Smooth muscle cell (in vitro differentiated cells): ENCODE results near the gene PRDX3. TPM values are rescaled to one million over a fixed set of nuclear protein-coding genes. Genes with fewer than 3 reads are reported as not detected.

Experiments
- DNase-seq: peaks from one replicate; lab custom pipeline; 2025; ENCODE audit not compliant: unreplicated experiment; lab: John Stamatoyannopoulos, UW
- H2AFZ ChIP-seq: fragments of 200-600 bp; sonication (generic); 2 replicates; pipeline ENCODE4 v1.6.0; 2016; ENCODE audit warnings: antibody characterized with exemption, low read depth, mild to moderate bottlenecking
- H3F3A ChIP-seq: fragments of 200-600 bp; sonication (generic); 2 replicates; pipeline ENCODE4 v1.6.0; 2017; ENCODE audit warnings: antibody characterized with exemption, low read depth
- H3K27ac ChIP-seq: fragments of 200-600 bp; sonication (generic); 2 replicates; pipeline ENCODE4 v1.5.1; 2016; ENCODE audit warnings: low read depth, mild to moderate bottlenecking
- H3K27me3 ChIP-seq: fragments of 200-600 bp; sonication (generic); 2 replicates; pipeline ENCODE4 v1.6.1; 2016; ENCODE audit warnings: low read depth, mild to moderate bottlenecking
- H3K36me3 ChIP-seq: fragments of 200-600 bp; sonication (generic); 2 replicates; pipeline ENCODE4 v1.5.1; 2016; ENCODE audit warnings: low read depth
- H3K4me1 ChIP-seq: fragments of 200-600 bp; sonication (generic); 2 replicates; pipeline ENCODE4 v1.5.1; 2016; ENCODE audit warnings: low read depth
- H3K4me2 ChIP-seq: fragments of 200-600 bp; sonication (generic); 2 replicates; pipeline ENCODE4 v1.6.0; 2016; ENCODE audit warnings: mild to moderate bottlenecking
- H3K4me3 ChIP-seq: fragments of 200-600 bp; sonication (generic); 2 replicates; pipeline ENCODE4 v1.5.1; 2016; ENCODE audit warnings: mild to moderate bottlenecking
- H3K79me2 ChIP-seq: fragments of 200-600 bp; sonication (generic); 2 replicates; pipeline ENCODE4 v1.6.0; 2016; ENCODE audit warnings: low read depth, mild to moderate bottlenecking
- H3K9ac ChIP-seq: fragments of 200-600 bp; sonication (generic); 2 replicates; pipeline ENCODE4 v1.6.0; 2016; ENCODE audit warnings: low read depth
- H3K9me3 ChIP-seq: fragments of 200-600 bp; sonication (generic); replicated peaks from 2 replicates; pipeline ENCODE4 v1.5.1; 2016; ENCODE audit warnings: low read depth
- H4K20me1 ChIP-seq: fragments of 200-600 bp; sonication (generic); 2 replicates; pipeline ENCODE4 v1.6.0; 2016; ENCODE audit warnings: low read depth
- WGBS: methylation state at CpG from one replicate; pipeline ENCODE4 v1.1.7; 2016; ENCODE audit warnings: low lambda C conversion rate; 5-methylcytosine and 5-hydroxymethylcytosine counted together
- polyA plus RNA-seq: library from polyadenylated mRNA; unstranded; fragments of >200 nt; fragmentation: Nextera tagmentation; extraction: Ambion mirVana; gene quantifications from 2 replicates; pipeline ENCODE4 v1.2.1, GENCODE V29; 2016
- total RNA-seq: library from RNA; depleted of rRNA; stranded (reverse); fragments of >200 nt; gene quantifications from 2 replicates; pipeline ENCODE4 v1.2.3, GENCODE V29; 2014
- TF ChIP-seq, protein P1 (sequence below): fragments of 200-600 bp; sonication (generic); IDR thresholded peaks from 2 replicates; pipeline ENCODE4 v1.5.1; 2017; ENCODE audit warnings: borderline replicate concordance, mild to moderate bottlenecking, antibody characterized with exemption; ENCODE audit not compliant: insufficient read depth, poor library complexity, severe bottlenecking

The PRDX3 gene
- total and polyA plus RNA-seq, 2 experiments from 2014 or later = 123 to 156 TPM

DNA sequence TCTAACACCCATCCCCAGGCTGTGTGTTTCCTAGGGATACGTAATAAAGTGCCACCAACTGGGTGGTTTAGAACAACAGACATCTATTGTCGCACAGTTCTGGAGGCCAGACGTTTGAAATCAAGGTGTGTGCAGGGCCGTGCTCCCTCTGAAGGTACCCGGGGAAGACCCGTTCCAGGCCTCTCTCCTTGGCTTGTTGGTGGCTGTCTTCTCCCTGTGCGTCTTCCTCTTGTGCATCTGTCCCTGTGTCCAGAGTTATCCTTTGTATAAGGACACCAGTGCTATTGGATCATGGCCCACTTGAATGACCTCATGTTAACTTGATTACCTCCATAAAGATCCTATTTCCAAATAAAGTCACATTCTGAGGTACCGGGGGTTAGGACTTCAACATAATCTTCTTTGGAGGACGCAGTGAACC is 44.4 kb upstream of the PRDX3 start:
- H3K27me3 ChIP-seq = no peaks in the 10 kb centered on the region
- H3F3A ChIP-seq = no peaks in the 10 kb centered on the region
- WGBS = 88% methylated on average over 9 of the region's 9 CpGs
- H4K20me1 ChIP-seq = peaks cover 4% of the 10 kb centered on the region
- no peaks in the 10 kb centered on the region for H3K9me3 ChIP-seq
- DNase-seq = no peak
- no peak overlapping the region for H3K4me3 ChIP-seq
- TF ChIP-seq, protein P1, sequence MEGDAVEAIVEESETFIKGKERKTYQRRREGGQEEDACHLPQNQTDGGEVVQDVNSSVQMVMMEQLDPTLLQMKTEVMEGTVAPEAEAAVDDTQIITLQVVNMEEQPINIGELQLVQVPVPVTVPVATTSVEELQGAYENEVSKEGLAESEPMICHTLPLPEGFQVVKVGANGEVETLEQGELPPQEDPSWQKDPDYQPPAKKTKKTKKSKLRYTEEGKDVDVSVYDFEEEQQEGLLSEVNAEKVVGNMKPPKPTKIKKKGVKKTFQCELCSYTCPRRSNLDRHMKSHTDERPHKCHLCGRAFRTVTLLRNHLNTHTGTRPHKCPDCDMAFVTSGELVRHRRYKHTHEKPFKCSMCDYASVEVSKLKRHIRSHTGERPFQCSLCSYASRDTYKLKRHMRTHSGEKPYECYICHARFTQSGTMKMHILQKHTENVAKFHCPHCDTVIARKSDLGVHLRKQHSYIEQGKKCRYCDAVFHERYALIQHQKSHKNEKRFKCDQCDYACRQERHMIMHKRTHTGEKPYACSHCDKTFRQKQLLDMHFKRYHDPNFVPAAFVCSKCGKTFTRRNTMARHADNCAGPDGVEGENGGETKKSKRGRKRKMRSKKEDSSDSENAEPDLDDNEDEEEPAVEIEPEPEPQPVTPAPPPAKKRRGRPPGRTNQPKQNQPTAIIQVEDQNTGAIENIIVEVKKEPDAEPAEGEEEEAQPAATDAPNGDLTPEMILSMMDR = no peak
- H3K36me3 ChIP-seq = no peaks in the 10 kb centered on the region
- H3K27ac ChIP-seq = no peak overlapping the region
- H2AFZ ChIP-seq = no peak overlapping the region
- peaks cover 21% of the 10 kb centered on the region for H3K4me1 ChIP-seq
- H3K4me2 ChIP-seq = peak overlapping the region; percentile 67
- no peak overlapping the region for H3K9ac ChIP-seq
- peaks cover 21% of the 10 kb centered on the region for H3K79me2 ChIP-seq

DNA sequence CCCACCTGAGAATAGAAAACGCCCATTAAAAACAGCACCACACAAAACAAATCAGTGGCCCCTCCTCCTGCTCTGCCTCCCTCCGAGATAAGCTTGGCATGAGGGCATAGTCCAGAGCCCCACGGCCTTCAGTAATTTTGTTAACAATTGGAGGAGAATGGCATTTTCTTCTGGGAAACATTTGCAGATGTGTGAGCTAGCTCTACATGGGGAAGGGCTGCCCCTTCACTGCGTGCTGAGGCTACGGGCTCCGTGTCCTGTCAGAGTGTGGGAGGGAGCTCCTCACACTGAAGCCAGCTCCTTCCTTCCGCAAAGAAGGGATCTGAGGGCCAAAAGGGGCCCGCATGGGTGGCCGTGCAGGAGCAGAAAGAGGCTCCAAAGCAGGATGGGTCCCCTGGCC is 43.9 kb upstream of the PRDX3 start:
- Histone ChIP-seq H3K79me2 (peaks cover 21% of the 10 kb centered on the region), H3K4me2 (peak overlapping the region; percentile 67), H4K20me1 (peaks cover 4% of the 10 kb centered on the region), H3K27me3 (no peaks in the 10 kb centered on the region), H3K9ac (no peak overlapping the region), H3K4me1 (peaks cover 21% of the 10 kb centered on the region), H3K9me3 (no peaks in the 10 kb centered on the region), H3K4me3 (peak overlapping the region; percentile 16), H3K36me3 (no peaks in the 10 kb centered on the region), H3K27ac (no peak overlapping the region), H3F3A (no peaks in the 10 kb centered on the region), H2AFZ (no peak overlapping the region)
- TF ChIP-seq, protein P1 = no peak
- no peak for DNase-seq
- WGBS = 44% methylated on average over 9 of the region's 9 CpGs

GRCh38 chr10:119221666-119222065 is 43.1 kb upstream of the PRDX3 start:
- 96% methylated on average over 1 of the region's 1 CpG for WGBS
- Histone ChIP-seq H3K36me3 (no peaks in the 10 kb centered on the region), H3K4me2 (peak overlapping the region; percentile 64), H2AFZ (no peak overlapping the region), H3K79me2 (peaks cover 26% of the 10 kb centered on the region), H3K4me3 (no peak overlapping the region), H3K27me3 (no peaks in the 10 kb centered on the region), H3K9ac (no peak overlapping the region), H4K20me1 (peaks cover 4% of the 10 kb centered on the region), H3K4me1 (peaks cover 21% of the 10 kb centered on the region), H3K9me3 (no peaks in the 10 kb centered on the region), H3F3A (no peaks in the 10 kb centered on the region), H3K27ac (peak overlapping the region; percentile 20)
- TF ChIP-seq, protein P1 = no peak
- DNase-seq = no peak

DNA sequence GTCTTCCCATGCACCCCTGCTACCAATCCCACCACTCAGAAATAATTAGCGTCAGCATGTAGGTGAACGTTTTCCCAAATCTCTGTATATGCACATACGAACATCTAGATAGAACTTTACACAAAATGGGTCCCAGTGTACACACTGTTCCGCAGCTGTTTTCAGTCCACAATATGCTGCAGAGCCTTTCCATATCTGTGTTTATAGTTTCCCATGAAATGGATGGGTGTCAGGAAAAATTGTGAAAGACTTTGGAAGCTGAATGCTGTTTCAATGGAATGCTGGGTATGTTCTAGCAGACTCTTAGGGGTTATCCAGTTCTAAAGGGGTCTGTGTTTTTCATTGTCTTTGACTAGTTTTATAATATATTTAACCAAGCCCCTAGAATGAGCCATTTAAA is 42.6 kb upstream of the PRDX3 start:
- H3K27me3 ChIP-seq = no peaks in the 10 kb centered on the region
- DNase-seq = no peak
- no peak overlapping the region for H2AFZ ChIP-seq
- H3F3A ChIP-seq = no peaks in the 10 kb centered on the region
- H3K4me2 ChIP-seq = peak overlapping the region; percentile 64
- peaks cover 30% of the 10 kb centered on the region for H3K79me2 ChIP-seq
- peaks cover 21% of the 10 kb centered on the region for H3K4me1 ChIP-seq
- TF ChIP-seq, protein P1 = no peak
- H3K27ac ChIP-seq = peak overlapping the region; percentile 20
- H3K36me3 ChIP-seq = no peaks in the 10 kb centered on the region
- H3K9me3 ChIP-seq = no peaks in the 10 kb centered on the region
- no peak overlapping the region for H3K4me3 ChIP-seq
- H3K9ac ChIP-seq = no peak overlapping the region
- WGBS = 54% methylated on average over 4 of the region's 4 CpGs
- peaks cover 4% of the 10 kb centered on the region for H4K20me1 ChIP-seq
